Endodermal cell (in vitro differentiated cells): ENCODE data around the gene ALDH4A1. TPM values are rescaled to one million over a fixed set of nuclear protein-coding genes. Genes with fewer than 3 reads are reported as not detected.

Experiments
- DNase-seq: peaks from one replicate; pipeline ENCODE4 v3.0.0-alpha.2; 2017
- H3K27ac ChIP-seq: 2 replicates; pipeline ENCODE4 v1.5.1; 2013; ENCODE audit warnings: mild to moderate bottlenecking, low read depth, low read length, moderate library complexity
- H3K27me3 ChIP-seq: 2 replicates; pipeline ENCODE4 v1.6.1; 2013; ENCODE audit warnings: mild to moderate bottlenecking, low read length, moderate library complexity; ENCODE audit not compliant: insufficient read depth, control insufficient read depth, poor library complexity, severe bottlenecking
- H3K36me3 ChIP-seq: 2 replicates; pipeline ENCODE4 v1.7.0; 2013; ENCODE audit warnings: mild to moderate bottlenecking, low read length, moderate library complexity; ENCODE audit not compliant: control insufficient read depth, insufficient read depth
- H3K4me1 ChIP-seq: one replicate; pipeline ENCODE4 v1.7.0; 2013; ENCODE audit warnings: low read length; ENCODE audit not compliant: control insufficient read depth, insufficient read depth
- H3K4me3 ChIP-seq: 2 replicates; pipeline ENCODE4 v1.5.1; 2013; ENCODE audit warnings: mild to moderate bottlenecking, low read length, moderate library complexity
- H3K9ac ChIP-seq: 2 replicates; pipeline ENCODE4 v1.6.1; 2013; ENCODE audit warnings: mild to moderate bottlenecking, low read length, moderate library complexity; ENCODE audit not compliant: poor library complexity, severe bottlenecking; ENCODE audit errors: extremely low read depth
- H3K9me3 ChIP-seq: 2 replicates; pipeline ENCODE4 v1.6.1; 2013; ENCODE audit warnings: mild to moderate bottlenecking, low read length, moderate library complexity; ENCODE audit not compliant: control insufficient read depth
- H3K27ac Mint-ChIP-seq: 2 replicates; pipeline ENCODE4 v1.8.0; 2020; ENCODE audit warnings: mixed read lengths
- H3K27me3 Mint-ChIP-seq: 2 replicates; pipeline ENCODE4 v1.8.0; 2021; ENCODE audit warnings: mild to moderate bottlenecking, mixed read lengths; ENCODE audit not compliant: insufficient read depth
- H3K36me3 Mint-ChIP-seq: 2 replicates; pipeline ENCODE4 v1.8.0; 2020; ENCODE audit warnings: low read depth, mixed read lengths
- H3K4me1 Mint-ChIP-seq: 2 replicates; pipeline ENCODE4 v1.8.0; 2020; ENCODE audit warnings: mixed read lengths
- H3K4me3 Mint-ChIP-seq: 2 replicates; pipeline ENCODE4 v1.8.0; 2020; ENCODE audit warnings: mild to moderate bottlenecking, moderate library complexity, mixed read lengths
- H3K9me3 Mint-ChIP-seq: 2 replicates; pipeline ENCODE4 v1.8.0; 2020; ENCODE audit warnings: mild to moderate bottlenecking, mixed read lengths
- CTCF ChIP-seq: fragments of 200-600 bp; sonication (generic); conservative IDR thresholded peaks from 2 replicates; pipeline ENCODE4 v1.5.0; 2021; ENCODE audit warnings: antibody characterized with exemption, mild to moderate bottlenecking
- WGBS, 2 experiments: methylation state at CpG; one replicate each; pipeline versions ENCODE4 v1.1.5 to v1.1.7; 2013; ENCODE audit warnings: missing lambda C conversion rate in 2 of 2, mixed read lengths in 1 of 2; ENCODE audit not compliant: insufficient coverage in 1 of 2, insufficient read length in 1 of 2; 5-methylcytosine and 5-hydroxymethylcytosine counted together
- total RNA-seq, 2 donors: library from RNA; stranded (reverse); fragmentation: NEBNext Ultra II Directional in 1 of 2; extraction: Animal tissue kit (Norgen Biotek cat#: 25700) in 1 of 2; gene quantifications; 2 replicates in 1 of 2; 3 replicates in 1 of 2; pipeline ENCODE4 v1.2.1, GENCODE V29; 2021

The ALDH4A1 gene
- total RNA-seq, 2 donors from 2014 or later, result 7.6 to 18.7 TPM

- no peaks in the 10 kb centered on the region for H3K4me1 ChIP-seq
- Mint-ChIP-seq H3K4me1 (peaks cover 4% of the 10 kb centered on the region), H3K4me3 (no peak overlapping the region), H3K27me3 (peaks cover 10% of the 10 kb centered on the region), H3K27ac (peak overlapping the region; percentile 26), H3K9me3 (no peaks in the 10 kb centered on the region), H3K36me3 (peaks cover 17% of the 10 kb centered on the region)
- peaks cover 9% of the 10 kb centered on the region for H3K27me3 ChIP-seq
- peak; percentile 100 for TF ChIP-seq CTCF
- H3K4me3 ChIP-seq, result no peak overlapping the region
- peaks cover 15% of the 10 kb centered on the region for H3K36me3 ChIP-seq
- H3K9ac ChIP-seq, result no peak overlapping the region
- no peaks in the 10 kb centered on the region for H3K9me3 ChIP-seq
- WGBS, 2 experiments, result 81 to 86% methylated on average over 8 to 16 of the region's 16 CpGs
- DNase-seq, result peak; percentile 86
- no peak overlapping the region for H3K27ac ChIP-seq
Observed at GRCh38 chr1:18907021-18907916, 4.9 kb upstream of the ALDH4A1 start.

GRCh38 chr1:18903291-18903756 lies 969 bp upstream of the ALDH4A1 start:
- WGBS, 2 experiments, result 68 to 73% methylated on average over 6 to 8 of the region's 8 CpGs
- no peaks in the 10 kb centered on the region for H3K36me3 ChIP-seq
- Mint-ChIP-seq H3K9me3 (no peaks in the 10 kb centered on the region), H3K36me3 (peaks cover under 1% of the 10 kb centered on the region), H3K4me1 (peaks cover 13% of the 10 kb centered on the region), H3K27me3 (peaks cover 48% of the 10 kb centered on the region), H3K4me3 (peak overlapping the region; percentile 85), H3K27ac (peak overlapping the region; percentile 100)
- peaks cover 9% of the 10 kb centered on the region for H3K4me1 ChIP-seq
- no peaks in the 10 kb centered on the region for H3K9me3 ChIP-seq
- peak overlapping the region; percentile 97 for H3K9ac ChIP-seq
- peaks cover 48% of the 10 kb centered on the region for H3K27me3 ChIP-seq
- DNase-seq, result no peak
- TF ChIP-seq CTCF, result no peak
- H3K27ac ChIP-seq, result peak overlapping the region; percentile 45
- H3K4me3 ChIP-seq, result peak overlapping the region; percentile 86

- Histone ChIP-seq H3K36me3 (no peaks in the 10 kb centered on the region), H3K4me3 (peak overlapping the region; percentile 86), H3K9ac (peak overlapping the region; percentile 97), H3K27ac (peak overlapping the region; percentile 98), H3K27me3 (peaks cover 61% of the 10 kb centered on the region), H3K4me1 (peaks cover 9% of the 10 kb centered on the region), H3K9me3 (no peaks in the 10 kb centered on the region)
- peaks cover 13% of the 10 kb centered on the region for H3K4me1 Mint-ChIP-seq
- peak overlapping the region; percentile 85 for H3K4me3 Mint-ChIP-seq
- H3K27ac Mint-ChIP-seq, result peak overlapping the region; percentile 100
- TF ChIP-seq CTCF, result no peak
- no peaks in the 10 kb centered on the region for H3K9me3 Mint-ChIP-seq
- no peak for DNase-seq
- WGBS, 2 experiments, result 0 to 1% methylated on average over 12 to 44 of the region's 44 CpGs
- H3K27me3 Mint-ChIP-seq, result peaks cover 61% of the 10 kb centered on the region
- H3K36me3 Mint-ChIP-seq, result peaks cover 10% of the 10 kb centered on the region
Observed at GRCh38 chr1:18901952-18902522, 318 bp downstream of the ALDH4A1 start.
